Spleen (tissue), 7 donors: ENCODE measurements around the gene GPR107.

Source experiments
- POLR2AphosphoS5 ChIP-seq, 3 donors: sonication (generic); formaldehyde crosslinking; IDR thresholded peaks; one replicate each; pipeline ENCODE4 v1.5.1; 2017; ENCODE audit warnings: antibody characterized with exemption in 3 of 3
- TF ChIP-seq, protein P1 (sequence below), 11 experiments: fragments of 200-600 bp in 7 of 11; fragments of 450-650 bp in 4 of 11; sonication (generic) in 4 of 11; IDR thresholded peaks in 8 of 11; conservative IDR thresholded peaks in 3 of 11; 1 replicate in 7 of 11; 2 replicates in 4 of 11; pipeline versions ENCODE4 v1.4.0 to v1.8.0; 2016 to 2021; ENCODE audit warnings: antibody characterized with exemption in 11 of 11, inconsistent platforms in 4 of 11, mild to moderate bottlenecking in 1 of 11
- donor health status: DM: no; HTN: no; CAD: no; lungs with moderate emphysema.
- donor health status: DM: no; HTN: no; CAD: no.
- donor health status: DM: no; HTN: no; CAD: no.

GRCh38 chr9:130180516-130180915 lies 126.8 kb downstream of the GPR107 start:
- TF ChIP-seq, protein P1, sequence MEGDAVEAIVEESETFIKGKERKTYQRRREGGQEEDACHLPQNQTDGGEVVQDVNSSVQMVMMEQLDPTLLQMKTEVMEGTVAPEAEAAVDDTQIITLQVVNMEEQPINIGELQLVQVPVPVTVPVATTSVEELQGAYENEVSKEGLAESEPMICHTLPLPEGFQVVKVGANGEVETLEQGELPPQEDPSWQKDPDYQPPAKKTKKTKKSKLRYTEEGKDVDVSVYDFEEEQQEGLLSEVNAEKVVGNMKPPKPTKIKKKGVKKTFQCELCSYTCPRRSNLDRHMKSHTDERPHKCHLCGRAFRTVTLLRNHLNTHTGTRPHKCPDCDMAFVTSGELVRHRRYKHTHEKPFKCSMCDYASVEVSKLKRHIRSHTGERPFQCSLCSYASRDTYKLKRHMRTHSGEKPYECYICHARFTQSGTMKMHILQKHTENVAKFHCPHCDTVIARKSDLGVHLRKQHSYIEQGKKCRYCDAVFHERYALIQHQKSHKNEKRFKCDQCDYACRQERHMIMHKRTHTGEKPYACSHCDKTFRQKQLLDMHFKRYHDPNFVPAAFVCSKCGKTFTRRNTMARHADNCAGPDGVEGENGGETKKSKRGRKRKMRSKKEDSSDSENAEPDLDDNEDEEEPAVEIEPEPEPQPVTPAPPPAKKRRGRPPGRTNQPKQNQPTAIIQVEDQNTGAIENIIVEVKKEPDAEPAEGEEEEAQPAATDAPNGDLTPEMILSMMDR (IDR thresholded peaks at IDR 0.05 in 8 of 11, conservative IDR thresholded peaks at IDR 0.05 in 3 of 11): no peak
- no peak for TF ChIP-seq POLR2AphosphoS5 (IDR thresholded peaks at IDR 0.05)
